ENCODE data around the gene SARS1.

Gene SARS1

DNA sequence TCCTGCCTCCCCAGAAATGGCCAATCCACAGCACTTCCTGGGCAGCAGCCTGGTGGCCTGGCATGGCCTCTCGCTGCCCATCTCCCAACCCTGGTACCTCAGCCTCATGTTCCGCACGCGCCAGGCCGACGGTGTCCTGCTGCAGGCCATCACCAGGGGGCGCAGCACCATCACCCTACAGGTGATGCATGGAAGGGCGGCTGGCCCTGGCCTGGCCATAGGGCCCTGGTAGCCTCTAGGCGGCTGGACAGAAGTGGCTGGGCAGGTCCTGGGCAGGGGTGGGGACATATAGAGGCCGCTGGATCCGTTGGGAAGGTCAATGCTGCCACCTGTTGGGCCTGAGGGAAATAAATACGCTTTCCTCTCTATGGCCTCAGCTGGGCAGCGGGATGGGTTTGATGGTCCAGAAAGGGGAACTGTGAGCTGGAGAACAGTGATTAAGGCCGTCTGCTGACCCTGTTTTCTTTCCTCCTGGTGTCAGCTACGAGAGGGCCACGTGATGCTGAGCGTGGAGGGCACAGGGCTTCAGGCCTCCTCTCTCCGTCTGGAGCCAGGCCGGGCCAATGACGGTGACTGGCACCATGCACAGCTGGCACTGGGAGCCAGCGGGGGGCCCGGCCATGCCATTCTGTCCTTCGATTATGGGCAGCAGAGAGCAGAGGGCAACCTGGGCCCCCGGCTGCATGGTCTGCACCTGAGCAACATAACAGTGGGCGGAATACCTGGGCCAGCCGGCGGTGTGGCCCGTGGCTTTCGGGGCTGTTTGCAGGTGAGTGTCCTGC lies 50.1 kb downstream of the SARS1 start:
- peak; percentile 83 to 88 for DNase-seq

DNA sequence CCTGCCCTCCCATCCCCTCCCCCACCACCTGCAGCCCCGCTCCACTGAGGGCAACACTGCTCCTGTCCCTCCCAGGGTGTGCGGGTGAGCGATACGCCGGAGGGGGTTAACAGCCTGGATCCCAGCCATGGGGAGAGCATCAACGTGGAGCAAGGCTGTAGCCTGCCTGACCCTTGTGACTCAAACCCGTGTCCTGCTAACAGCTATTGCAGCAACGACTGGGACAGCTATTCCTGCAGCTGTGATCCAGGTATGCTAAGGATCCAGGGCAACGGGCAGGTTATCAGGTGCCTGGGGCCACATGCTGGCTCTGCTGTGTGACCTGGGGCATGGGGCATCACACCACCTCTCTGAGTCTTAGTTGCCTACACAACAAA lies 50.6 kb downstream of the SARS1 start:
- DNase-seq, result no peak

- DNase-seq, result no peak
Observed at GRCh38 chr1:109265016-109265415, 51.3 kb downstream of the SARS1 start.

- DNase-seq, result no peak
Observed at GRCh38 chr1:109265741-109266330, 52.1 kb downstream of the SARS1 start.

GRCh38 chr1:109266965-109267364 lies 53.2 kb downstream of the SARS1 start:
- DNase-seq, result no peak

- DNase-seq, result no peak
Observed at GRCh38 chr1:109267743-109268300, 54.1 kb downstream of the SARS1 start.

- no peak for DNase-seq
Observed at GRCh38 chr1:109268431-109269211, 54.9 kb downstream of the SARS1 start.

GRCh38 chr1:109269212-109269980 lies 55.7 kb downstream of the SARS1 start:
- DNase-seq, result no peak

DNA sequence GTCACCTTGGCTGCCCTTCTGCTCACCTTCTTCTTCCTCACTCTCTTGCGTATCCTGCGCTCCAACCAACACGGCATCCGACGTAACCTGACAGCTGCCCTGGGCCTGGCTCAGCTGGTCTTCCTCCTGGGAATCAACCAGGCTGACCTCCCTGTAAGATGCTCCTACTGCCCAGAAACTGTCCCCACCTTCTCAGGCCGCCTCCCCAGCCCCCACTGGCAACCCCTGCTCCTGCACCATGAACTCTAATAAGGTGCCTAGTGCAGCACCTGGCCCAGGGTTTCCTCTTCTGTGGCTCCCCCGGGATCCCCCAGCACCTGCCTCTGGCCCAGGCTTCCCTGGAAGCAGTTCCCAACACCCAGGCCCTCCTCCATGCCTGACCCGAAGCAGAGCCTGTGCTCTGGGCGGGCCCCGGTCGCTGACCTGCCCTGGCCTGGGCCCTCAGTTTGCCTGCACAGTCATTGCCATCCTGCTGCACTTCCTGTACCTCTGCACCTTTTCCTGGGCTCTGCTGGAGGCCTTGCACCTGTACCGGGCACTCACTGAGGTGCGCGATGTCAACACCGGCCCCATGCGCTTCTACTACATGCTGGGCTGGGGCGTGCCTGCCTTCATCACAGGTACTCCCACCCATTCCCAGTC lies 56.4 kb downstream of the SARS1 start:
- no peak for DNase-seq

GRCh38 chr1:109270623-109271317 lies 57.1 kb downstream of the SARS1 start:
- DNase-seq, result no peak

DNA sequence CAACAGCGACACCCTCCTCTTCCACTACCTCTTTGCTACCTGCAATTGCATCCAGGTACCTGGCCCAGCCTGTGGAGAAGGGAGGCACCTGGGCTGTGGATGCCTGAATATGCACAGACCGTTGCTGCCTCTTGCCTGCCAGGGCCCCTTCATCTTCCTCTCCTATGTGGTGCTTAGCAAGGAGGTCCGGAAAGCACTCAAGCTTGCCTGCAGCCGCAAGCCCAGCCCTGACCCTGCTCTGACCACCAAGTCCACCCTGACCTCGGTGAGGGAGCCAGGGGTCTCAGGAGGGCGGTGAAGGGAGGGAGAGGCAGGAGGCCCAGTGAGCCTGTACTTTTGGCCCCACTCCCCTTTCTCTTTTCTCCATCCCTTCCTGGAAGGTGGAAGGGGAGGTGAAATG lies 57.7 kb downstream of the SARS1 start:
- DNase-seq, result no peak

GRCh38 chr1:109272021-109272799 lies 58.5 kb downstream of the SARS1 start:
- DNase-seq, result no peak

GRCh38 chr1:109272831-109273547 lies 59.3 kb downstream of the SARS1 start:
- DNase-seq, result no peak

DNA sequence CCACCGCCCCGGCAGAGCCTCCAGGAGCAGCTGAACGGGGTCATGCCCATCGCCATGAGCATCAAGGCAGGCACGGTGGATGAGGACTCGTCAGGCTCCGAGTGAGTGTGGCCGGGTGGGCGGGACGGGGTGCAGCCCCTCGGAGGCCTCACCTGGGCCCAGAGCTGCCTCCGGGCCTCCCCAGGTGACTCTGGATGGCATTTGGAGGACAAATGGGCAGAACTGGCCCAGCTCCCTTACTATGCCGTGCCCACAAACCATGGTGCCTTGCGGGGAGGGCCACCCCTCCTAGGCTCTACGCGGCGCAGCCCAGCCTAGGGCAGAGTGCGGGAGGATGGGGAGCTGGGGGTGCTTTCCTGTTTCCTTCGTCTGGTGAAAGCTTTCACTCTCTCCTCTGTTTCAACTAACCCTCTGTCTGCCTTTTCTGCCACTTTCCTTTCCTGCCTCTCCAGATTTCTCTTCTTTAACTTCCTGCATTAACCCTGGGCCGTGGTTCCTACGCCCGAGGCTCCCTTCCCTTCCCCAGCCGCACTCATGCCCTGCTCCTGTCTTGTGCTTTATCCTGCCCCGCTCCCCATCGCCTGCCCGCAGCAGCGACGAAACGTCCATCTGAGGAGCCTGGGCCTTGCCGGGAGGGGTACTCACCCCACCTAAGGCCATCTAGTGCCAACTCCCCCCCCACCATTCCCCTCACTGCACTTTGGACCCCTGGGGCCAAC lies 60.0 kb downstream of the SARS1 start:
- DNase-seq, result peak in 1 of 2 donors; percentile 22

DNA sequence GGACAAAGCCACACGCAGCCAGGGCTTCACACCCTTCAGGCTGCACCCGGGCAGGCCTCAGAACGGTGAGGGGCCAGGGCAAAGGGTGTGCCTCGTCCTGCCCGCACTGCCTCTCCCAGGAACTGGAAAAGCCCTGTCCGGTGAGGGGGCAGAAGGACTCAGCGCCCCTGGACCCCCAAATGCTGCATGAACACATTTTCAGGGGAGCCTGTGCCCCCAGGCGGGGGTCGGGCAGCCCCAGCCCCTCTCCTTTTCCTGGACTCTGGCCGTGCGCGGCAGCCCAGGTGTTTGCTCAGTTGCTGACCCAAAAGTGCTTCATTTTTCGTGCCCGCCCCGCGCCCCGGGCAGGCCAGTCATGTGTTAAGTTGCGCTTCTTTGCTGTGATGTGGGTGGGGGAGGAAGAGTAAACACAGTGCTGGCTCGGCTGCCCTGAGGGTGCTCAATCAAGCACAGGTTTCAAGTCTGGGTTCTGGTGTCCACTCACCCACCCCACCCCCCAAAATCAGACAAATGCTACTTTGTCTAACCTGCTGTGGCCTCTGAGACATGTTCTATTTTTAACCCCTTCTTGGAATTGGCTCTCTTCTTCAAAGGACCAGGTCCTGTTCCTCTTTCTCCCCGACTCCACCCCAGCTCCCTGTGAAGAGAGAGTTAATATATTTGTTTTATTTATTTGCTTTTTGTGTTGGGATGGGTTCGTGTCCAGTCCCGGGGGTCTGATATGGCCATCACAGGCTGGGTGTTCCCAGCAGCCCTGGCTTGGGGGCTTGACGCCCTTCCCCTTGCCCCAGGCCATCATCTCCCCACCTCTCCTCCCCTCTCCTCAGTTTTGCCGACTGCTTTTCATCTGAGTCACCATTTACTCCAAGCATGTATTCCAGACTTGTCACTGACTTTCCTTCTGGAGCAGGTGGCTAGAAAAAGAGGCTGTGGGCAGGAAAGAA lies 61.1 kb downstream of the SARS1 start:
- peak in 1 of 2 donors; percentile 37 for DNase-seq

GRCh38 chr1:109275706-109276345 lies 62.1 kb downstream of the SARS1 start:
- DNase-seq, result no peak

GRCh38 chr1:109277434-109278204 lies 63.9 kb downstream of the SARS1 start:
- peak; percentile 77 to 81 for DNase-seq
